Measurements from ENCODE around the gene FNIP1. TPM values are rescaled to one million over a fixed set of nuclear protein-coding genes. Genes with fewer than 3 reads are reported as not detected.
"Not testable (repeated sequence)": the region's sequence is repeated elsewhere in the genome, so short reads cannot be mapped to it uniquely, and the experiment has no call there.

The FNIP1 gene
- total RNA-seq, 1 donor from 2014 or later = 30.8 TPM

DNA sequence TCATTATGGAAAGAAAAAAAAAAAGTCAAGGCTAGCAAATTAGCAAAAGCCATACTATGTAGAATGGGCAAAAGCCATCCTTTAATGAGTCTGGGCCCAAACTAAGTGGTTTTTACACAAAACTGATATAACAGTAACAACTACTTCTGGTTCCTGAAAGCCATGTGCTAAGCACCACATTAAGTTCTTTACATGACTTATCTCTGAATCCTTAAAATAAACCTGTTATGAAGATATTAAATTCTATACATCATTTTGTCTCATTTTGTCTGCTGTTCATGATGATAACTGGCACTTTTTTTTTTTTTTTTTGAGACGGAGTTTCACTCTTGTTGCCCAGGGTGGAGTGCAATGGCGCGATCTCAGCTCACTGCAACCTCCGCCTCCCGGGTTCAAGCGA is 5.0 kb downstream of the FNIP1 start:
- intact Hi-C loops (cut with DNase I) = loop anchor here (10.0 kb wide), 1 partner anchor 1173 kb away; the partner anchor contains the start of gene AFF4
- DNase-seq (ENCODE audit: missing footprints) = no peak

DNA sequence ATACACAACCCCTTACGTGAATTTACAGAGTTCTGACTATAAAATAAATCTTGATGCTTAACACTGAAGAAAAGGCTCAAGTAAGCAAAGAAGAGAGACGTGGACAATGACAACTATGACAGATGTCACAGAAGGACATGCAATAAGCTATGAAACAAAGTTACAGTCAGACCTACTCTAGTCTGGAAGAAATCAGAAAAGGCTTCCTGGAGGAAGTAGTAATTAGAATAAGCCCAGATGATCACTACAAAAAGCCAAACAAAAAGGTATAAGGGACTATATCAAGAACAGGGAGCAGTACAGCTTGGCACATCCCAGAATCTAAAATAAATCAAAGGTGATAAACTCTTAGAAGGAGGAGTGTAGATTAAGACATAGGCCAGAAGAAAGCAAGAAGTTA is 6.3 kb downstream of the FNIP1 start:
- intact Hi-C loops (cut with DNase I) = loop anchor here (10.0 kb wide), 1 partner anchor 1174 kb away; the partner anchor contains the start of gene AFF4
- no peak for DNase-seq (ENCODE audit: missing footprints)
- ATAC-seq = no peak

More for the DNA sequence above, 5.0 kb downstream of the FNIP1 start:
- no peak for ATAC-seq

DNA sequence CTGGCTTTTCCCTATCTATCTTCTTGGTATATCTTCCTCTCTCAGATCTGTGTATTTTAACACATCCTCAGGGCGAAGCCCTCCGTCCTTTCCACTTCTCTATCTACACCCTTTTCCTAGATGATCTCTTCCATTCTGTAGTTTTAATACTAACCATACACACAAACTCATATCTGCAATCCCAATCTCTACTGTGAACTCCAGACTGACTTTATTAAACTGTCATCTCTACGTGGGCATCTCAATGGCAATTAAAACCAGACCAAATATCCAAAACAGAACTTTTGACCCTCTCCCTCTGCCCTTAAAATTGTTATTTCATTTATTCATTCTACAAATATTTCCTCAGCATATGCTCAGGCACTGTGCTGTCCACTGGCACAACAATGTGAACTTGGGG is 7.1 kb downstream of the FNIP1 start:
- DNase-seq (ENCODE audit: missing footprints) (no peak), ATAC-seq (no peak)
- intact Hi-C loops (cut with DNase I) = loop anchor here (10.0 kb wide), 1 partner anchor 1175 kb away; the partner anchor contains the start of gene AFF4

- no peak for ATAC-seq
- intact Hi-C loops (cut with DNase I) = no loop called here
- no peak for DNase-seq (ENCODE audit: missing footprints)
These were observed 9.1 kb downstream of the FNIP1 start for GRCh38 chr5:131787736-131788135.

- ATAC-seq = peak; percentile 42
- intact Hi-C loops (cut with DNase I) = no loop called here
- no peak for DNase-seq (ENCODE audit: missing footprints)
These were observed 9.7 kb downstream of the FNIP1 start for GRCh38 chr5:131786900-131787692.

DNA sequence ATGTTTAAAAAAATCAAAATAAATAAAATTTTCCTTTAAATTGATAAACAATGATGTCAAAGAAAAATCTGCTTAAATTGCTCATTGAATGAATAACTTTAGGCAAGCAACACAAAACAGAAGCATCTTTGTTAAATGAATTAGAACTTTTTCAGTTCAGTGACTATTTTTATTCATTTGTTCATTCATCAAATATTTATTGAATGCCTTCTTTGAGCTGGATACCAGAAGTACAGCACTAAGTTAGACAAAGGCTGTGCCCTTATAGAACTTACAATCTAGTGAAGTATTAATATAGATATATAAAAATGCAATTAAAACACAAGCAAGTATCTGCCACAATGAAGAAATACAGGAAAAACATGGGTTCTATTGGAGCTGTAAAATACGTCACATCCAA is 10.8 kb downstream of the FNIP1 start:
- ATAC-seq (no peak), DNase-seq (ENCODE audit: missing footprints) (no peak)
- intact Hi-C loops (cut with DNase I) = no loop called here

DNA sequence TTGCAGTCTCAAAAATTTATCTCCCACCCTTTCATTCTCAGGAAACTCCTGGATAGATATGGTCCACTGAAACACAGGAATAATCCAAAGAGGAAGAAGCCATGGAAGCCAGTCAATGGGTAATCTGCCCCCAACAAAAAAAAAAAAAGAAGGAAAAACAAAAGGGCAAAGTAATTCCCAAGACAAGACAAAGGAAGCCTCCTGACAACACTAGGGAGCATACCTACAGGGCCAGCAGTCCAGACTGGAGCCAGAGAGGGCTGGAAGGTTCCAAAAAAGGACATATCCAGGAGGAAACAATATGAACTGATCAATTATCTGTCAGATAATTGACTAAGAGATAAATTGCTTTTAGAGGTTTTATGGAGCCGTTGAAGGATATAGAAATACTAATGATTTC is 12.9 kb downstream of the FNIP1 start:
- intact Hi-C loops (cut with DNase I) = no loop called here
- no peak for DNase-seq (ENCODE audit: missing footprints)
- no peak for ATAC-seq

GRCh38 chr5:131783357-131783756 is 13.5 kb downstream of the FNIP1 start:
- ATAC-seq (no peak), DNase-seq (ENCODE audit: missing footprints) (no peak)
- intact Hi-C loops (cut with DNase I) = no loop called here

DNA sequence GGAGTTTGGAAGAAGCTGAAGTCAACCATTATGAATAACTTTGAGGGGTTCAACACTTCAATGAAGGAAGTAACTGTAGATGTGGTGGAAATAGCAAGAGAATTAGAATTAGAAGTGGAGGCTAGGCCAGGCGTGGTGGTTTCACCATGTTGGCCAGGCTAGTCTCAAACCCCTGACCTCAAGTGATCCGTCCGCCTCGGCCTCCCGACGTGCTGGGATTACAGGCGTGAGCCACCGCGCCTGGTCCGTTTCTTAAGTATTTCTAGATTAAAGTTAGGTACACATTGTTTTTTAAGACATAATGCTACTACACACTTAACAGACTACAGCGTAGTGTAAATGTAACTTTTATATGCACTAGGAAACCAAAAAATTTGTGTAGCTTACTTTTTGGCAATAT is 14.1 kb downstream of the FNIP1 start:
- ATAC-seq (no peak), DNase-seq (ENCODE audit: missing footprints) (no peak)
- intact Hi-C loops (cut with DNase I) = no loop called here

- ATAC-seq; DNase-seq (ENCODE audit: missing footprints); intact Hi-C loops (cut with DNase I): not testable (repeated sequence)
These were observed 18.7 kb downstream of the FNIP1 start for GRCh38 chr5:131778141-131778540.

- intact Hi-C loops (cut with DNase I) = no loop called here
These were observed 20.4 kb downstream of the FNIP1 start for GRCh38 chr5:131776450-131776849.

GRCh38 chr5:131774652-131775367 is 22.0 kb downstream of the FNIP1 start:
- DNase-seq (ENCODE audit: missing footprints) (no peak), ATAC-seq (no peak)
- intact Hi-C loops (cut with DNase I) = no loop called here

More at GRCh38 chr5:131776450-131776849, 20.4 kb downstream of the FNIP1 start:
- DNase-seq (ENCODE audit: missing footprints) = no peak
- no peak for ATAC-seq

- DNase-seq (ENCODE audit: missing footprints) = no peak
- intact Hi-C loops (cut with DNase I) = no loop called here
- ATAC-seq = no peak
These were observed 23.0 kb downstream of the FNIP1 start for GRCh38 chr5:131773805-131774204.

DNA sequence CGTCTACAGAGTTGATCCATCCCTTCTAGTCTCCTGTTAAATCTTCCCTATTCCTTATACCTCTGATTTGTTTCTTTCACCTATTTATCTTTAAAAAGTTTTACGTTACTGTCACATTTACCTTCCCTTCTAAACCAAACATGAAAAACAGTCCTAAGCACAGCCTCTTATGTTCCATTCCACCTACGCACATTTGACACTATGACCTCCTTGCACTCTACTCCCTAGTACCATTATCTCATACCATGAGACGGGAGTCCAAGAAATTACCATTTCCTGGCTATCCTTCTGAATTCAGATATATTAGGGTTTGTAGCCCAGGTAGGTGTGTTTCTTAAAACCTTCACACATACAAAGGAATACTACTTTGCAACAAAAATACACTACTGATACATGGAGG is 25.1 kb downstream of the FNIP1 start:
- DNase-seq (ENCODE audit: missing footprints) = no peak

DNA sequence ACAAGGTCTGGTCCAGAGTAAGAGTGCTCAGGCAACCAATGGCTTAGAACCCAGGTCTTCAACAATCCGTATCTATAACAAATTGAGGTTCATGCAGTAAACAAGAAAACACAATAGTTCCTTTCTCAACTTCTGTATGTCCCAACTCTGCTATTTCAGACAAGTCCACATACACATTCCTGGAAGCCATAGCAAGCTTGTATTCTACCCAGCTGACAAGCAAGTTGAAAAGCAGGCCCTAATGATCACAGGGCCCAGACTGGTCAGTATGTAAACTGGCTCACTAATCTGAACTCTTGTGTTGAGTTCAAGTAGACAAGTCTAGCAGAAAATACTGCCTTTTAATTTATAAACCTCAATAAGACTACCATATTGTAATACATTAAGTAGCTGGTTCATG is 26.9 kb downstream of the FNIP1 start:
- no peak for ATAC-seq
- intact Hi-C loops (cut with DNase I) = no loop called here
- DNase-seq (ENCODE audit: missing footprints) = no peak

More for the DNA sequence above, 25.1 kb downstream of the FNIP1 start:
- ATAC-seq = no peak
- intact Hi-C loops (cut with DNase I) = no loop called here

DNA sequence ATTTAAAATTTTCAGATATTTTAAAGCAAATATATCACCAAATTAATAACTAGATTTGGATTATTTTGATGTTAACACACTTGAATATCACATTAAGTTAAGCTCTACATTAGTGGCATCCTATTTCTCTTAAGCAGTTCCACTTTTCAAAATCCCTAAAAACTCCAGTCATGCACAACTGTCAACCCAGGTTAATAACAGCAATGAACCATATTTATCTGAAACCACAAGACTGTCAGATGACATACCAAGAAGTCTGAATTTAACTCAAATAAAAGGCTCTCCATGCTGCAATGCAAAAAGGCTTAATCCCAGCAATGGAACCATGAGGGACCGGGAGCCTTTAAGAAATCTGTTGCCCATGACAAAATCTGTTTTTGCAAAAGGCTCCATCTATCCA is 27.5 kb downstream of the FNIP1 start:
- no peak for DNase-seq (ENCODE audit: missing footprints)
- ATAC-seq = no peak
- intact Hi-C loops (cut with DNase I) = no loop called here

DNA sequence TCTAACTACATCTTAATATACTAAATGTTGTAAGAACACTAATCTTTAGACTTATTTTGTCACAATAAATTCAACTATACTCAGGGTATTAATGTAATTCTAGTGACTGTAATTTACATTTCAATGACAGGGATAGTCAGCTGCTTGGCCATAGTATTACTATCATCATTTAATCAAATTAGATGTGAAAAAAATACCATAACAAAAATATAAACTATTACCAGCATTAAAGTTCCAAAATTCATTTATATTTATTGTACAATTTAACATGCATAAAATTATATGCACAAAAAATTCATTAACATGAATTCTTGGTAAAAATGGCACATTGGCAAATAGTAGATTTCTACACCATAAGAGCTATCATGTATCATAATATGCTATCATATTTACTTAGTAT is 28.9 kb downstream of the FNIP1 start:
- no peak for DNase-seq (ENCODE audit: missing footprints)
- ATAC-seq = no peak
- intact Hi-C loops (cut with DNase I) = no loop called here

- ATAC-seq (no peak), DNase-seq (ENCODE audit: missing footprints) (no peak)
- intact Hi-C loops (cut with DNase I) = no loop called here
These were observed 30.1 kb downstream of the FNIP1 start for GRCh38 chr5:131766689-131767088.

DNA sequence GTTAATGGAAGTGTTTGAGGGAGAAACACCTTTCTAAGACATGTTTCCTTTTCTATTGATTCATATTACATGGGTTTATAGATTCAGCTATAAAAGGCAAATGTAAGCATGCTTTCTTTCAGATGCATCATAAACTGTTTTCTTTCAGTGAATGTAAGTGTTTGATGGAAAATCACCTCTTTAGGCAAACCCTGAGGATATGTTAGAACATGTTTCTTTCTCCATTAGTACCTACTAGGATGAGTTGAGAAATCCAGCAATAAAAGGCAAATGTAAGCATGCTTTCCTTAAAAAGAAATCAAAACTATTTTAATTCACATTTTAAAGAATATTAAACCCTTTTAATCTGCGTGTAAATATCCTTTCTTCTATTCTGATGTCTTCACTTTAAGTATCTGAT is 31.6 kb downstream of the FNIP1 start:
- intact Hi-C loops (cut with DNase I) = no loop called here
- ATAC-seq (no peak), DNase-seq (ENCODE audit: missing footprints) (no peak)

DNA sequence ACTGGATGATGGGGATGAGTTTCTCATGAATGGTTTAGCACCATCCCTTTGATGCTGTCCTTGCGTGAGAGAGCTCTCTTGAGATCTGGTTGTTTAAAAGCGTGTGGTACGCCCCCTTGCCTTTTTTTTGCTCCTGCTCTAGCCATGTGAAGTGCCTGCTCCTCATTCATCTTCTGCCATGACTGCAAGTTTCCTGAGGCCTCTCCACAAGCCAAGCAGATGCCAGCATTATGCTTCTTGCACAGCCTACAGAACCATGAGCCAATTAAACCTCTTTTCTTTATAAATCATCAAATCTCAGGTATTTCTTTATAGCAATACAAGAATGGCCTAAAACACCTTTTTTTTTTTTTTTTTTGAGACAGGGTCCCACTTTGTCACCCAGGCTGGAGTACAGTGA is 32.8 kb downstream of the FNIP1 start:
- ATAC-seq (no peak), DNase-seq (ENCODE audit: missing footprints) (no peak)
- intact Hi-C loops (cut with DNase I) = no loop called here
